AG09319 (cell line): ENCODE data around the gene ATG2B.

Experiments used
- DNase-seq: peaks from one replicate; pipeline ENCODE4 v3.0.0-alpha.2; 2010; ENCODE audit warnings: low read depth; ENCODE audit errors: extremely low read depth
- TF ChIP-seq, protein P1 (sequence below): IDR thresholded peaks from 2 replicates; pipeline ENCODE4 v1.5.1; 2011; ENCODE audit warnings: low read depth, mild to moderate bottlenecking, inconsistent platforms, low read length, moderate library complexity

ATG2B gene

DNA sequence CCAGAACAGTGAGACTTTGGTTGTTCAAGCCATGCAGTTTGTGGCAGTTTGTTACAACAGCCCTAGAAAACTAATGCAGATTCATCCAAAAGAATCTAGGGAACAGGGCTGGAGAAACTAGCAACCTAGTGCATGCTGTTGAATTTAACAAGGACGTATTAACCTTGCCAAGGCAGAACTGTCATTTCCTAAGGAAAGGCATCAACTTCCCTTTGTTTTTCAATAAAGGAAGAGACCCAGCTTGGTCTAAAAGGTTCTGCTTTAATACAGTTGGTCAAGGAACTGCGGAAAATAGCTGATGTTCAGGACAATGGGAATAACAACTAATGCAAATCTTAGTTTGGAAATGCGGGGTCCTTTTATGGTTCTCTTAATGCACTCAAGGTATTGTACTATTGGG lies 40.3 kb upstream of the ATG2B start:
- TF ChIP-seq, protein P1, sequence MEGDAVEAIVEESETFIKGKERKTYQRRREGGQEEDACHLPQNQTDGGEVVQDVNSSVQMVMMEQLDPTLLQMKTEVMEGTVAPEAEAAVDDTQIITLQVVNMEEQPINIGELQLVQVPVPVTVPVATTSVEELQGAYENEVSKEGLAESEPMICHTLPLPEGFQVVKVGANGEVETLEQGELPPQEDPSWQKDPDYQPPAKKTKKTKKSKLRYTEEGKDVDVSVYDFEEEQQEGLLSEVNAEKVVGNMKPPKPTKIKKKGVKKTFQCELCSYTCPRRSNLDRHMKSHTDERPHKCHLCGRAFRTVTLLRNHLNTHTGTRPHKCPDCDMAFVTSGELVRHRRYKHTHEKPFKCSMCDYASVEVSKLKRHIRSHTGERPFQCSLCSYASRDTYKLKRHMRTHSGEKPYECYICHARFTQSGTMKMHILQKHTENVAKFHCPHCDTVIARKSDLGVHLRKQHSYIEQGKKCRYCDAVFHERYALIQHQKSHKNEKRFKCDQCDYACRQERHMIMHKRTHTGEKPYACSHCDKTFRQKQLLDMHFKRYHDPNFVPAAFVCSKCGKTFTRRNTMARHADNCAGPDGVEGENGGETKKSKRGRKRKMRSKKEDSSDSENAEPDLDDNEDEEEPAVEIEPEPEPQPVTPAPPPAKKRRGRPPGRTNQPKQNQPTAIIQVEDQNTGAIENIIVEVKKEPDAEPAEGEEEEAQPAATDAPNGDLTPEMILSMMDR = no peak
- DNase-seq = no peak

GRCh38 chr14:96400495-96400894 lies 37.4 kb upstream of the ATG2B start:
- TF ChIP-seq, protein P1 = no peak
- no peak for DNase-seq

- TF ChIP-seq, protein P1 = no peak
- DNase-seq = no peak
Observed at GRCh38 chr14:96399405-96399804, 36.3 kb upstream of the ATG2B start.

DNA sequence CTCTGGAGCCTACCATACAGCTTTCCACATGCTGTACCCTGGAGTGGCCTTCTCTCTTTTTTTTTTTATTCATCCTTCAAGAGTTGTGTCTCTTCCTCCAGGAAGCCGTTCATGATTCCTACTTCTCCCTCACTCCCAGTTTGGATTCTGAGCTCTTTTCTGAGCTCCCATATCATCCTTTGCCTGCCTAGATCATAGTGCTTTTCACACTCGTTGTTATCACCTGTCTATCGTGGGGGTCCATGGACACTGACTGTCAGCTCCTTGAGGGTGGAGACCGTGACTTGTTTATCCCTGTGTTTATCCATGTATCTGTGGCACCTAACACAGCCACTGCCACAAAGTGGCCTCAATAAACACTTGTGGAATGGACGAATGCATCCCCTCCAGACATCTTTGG lies 35.8 kb upstream of the ATG2B start:
- no peak for DNase-seq
- TF ChIP-seq, protein P1 = no peak

DNA sequence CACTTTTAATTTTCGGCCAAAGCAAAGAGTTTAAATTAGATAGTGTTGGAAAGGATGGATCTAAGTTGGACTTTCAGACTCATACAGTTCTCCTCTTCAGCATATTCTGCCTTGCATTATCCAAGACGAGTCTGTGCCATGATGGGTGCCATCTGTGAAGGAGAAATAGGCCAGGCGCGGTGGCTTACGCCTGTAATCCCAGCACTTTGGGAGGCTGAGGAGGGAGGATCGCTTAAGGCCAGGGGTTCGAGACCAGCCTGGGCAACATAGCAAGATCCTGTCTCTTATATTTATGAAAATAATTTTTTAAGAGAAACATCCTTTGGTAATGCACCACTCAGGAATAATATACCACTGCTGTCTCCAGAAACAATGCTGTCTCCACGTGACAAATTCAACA lies 35.3 kb upstream of the ATG2B start:
- no peak for DNase-seq
- TF ChIP-seq, protein P1 = no peak

DNA sequence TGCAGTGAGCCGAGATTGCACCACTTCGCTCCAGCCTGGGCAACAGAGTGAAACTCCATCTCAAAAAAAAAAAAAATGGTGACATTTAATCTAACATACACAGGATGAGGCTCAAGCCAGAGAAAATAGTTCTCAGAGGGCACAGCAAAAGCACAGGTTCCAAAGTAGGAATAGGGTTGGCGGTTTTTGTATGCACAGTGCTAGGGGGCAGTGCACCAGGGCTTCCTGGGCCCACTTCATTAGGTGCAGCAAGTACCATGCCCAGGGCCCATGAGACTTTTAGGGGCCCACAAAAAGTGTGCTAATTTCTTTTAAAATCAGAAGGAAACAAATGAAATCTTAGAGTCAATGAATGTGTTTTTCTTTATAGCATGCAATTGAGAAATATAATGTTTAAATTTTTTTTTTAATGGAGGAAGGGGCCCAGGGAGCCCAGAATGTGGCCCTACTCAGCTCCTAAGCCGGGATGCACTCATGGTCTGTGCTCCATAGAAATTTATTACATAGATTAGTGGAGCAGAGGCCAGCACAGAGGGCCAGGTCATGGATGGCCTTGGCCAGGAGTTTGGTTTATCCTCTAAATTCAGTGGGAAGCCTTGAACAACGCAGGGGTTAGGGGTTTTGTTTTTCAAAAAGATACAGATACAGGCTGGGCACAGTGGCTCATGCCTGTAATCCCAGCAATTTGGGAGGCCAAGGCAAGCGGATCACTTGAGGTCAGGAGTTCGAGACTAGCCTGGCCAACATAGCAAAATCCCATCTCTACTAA lies 31.1 kb upstream of the ATG2B start:
- TF ChIP-seq, protein P1 = no peak
- DNase-seq = no peak

DNA sequence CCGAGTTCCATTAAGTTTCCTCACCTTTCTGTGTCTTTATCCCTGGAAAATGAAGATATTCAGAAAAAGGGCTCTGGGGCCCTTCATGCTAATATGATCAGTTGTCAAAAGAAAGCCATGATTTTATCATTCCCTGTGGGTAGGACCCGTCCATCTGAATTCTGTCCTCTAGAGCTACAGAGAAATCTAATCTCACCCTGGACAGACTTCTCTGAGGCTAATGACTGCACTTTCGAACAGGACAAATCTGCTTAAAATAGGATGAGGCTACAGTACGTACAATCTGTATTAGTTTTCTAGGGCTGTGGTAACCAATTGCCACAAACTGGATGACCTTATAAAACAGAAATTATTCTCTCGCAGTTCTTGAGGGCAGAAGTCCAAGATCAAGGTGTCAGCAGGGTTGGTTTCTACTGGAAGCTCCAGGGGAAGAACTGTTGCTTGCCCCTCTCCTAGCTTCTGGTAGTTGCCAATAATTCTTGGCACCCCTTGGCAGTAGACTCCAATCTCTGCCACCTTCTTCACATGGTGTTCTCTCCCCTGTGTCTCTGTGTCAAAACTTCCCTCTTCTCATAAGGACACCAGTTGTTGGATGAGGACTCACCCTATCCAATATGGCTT lies 30.0 kb upstream of the ATG2B start:
- TF ChIP-seq, protein P1 = no peak
- no peak for DNase-seq
